HFFc6 (cell line): Measurements from ENCODE around the gene CSGALNACT2. TPM values are rescaled to one million over a fixed set of nuclear protein-coding genes. Genes with fewer than 3 reads are reported as not detected.
A peak's percentile ranks its signal among the peaks of the same experiment; 100 is the strongest.
"Not testable (repeated sequence)": the region's sequence is repeated elsewhere in the genome, so short reads cannot be mapped to it uniquely, and the experiment has no call there.

Experiments
- DNase-seq: peaks from one replicate; pipeline ENCODE4 v3.0.0-alpha.2; 2018
- H3K27ac Mint-ChIP-seq: 2 replicates; pipeline ENCODE4 v1.8.0; 2020; ENCODE audit warnings: mild to moderate bottlenecking, mixed read lengths
- H3K27me3 Mint-ChIP-seq: 2 replicates; pipeline ENCODE4 v1.8.0; 2021; ENCODE audit warnings: mild to moderate bottlenecking, moderate library complexity, mixed read lengths; ENCODE audit not compliant: insufficient read depth
- H3K36me3 Mint-ChIP-seq: 2 replicates; pipeline ENCODE4 v1.8.0; 2021; ENCODE audit warnings: low read depth, mixed read lengths
- H3K4me1 Mint-ChIP-seq: 2 replicates; pipeline ENCODE4 v1.8.0; 2020; ENCODE audit warnings: low read depth, mixed read lengths
- H3K4me3 Mint-ChIP-seq: 2 replicates; pipeline ENCODE4 v1.8.0; 2020; ENCODE audit warnings: mild to moderate bottlenecking, moderate library complexity, mixed read lengths
- H3K9me3 Mint-ChIP-seq: 2 replicates; pipeline ENCODE4 v1.8.0; 2020; ENCODE audit warnings: mild to moderate bottlenecking, mixed read lengths
- CTCF ChIP-seq: fragments of 200-600 bp; sonication (generic); IDR thresholded peaks from 2 replicates; pipeline ENCODE4 v1.5.0; 2021; ENCODE audit warnings: antibody characterized with exemption, mild to moderate bottlenecking
- total RNA-seq, 6 experiments: library from RNA; stranded (reverse); fragmentation: NEBNext Ultra II Directional; extraction: Animal tissue kit (Norgen Biotek cat#: 25700); gene quantifications; 2 replicates in 1 of 6; 3 replicates in 5 of 6; pipeline ENCODE4 v1.2.3, GENCODE V29; 2021

The CSGALNACT2 gene
- total RNA-seq, 6 experiments from 2014 or later: 18.0 to 20.8 (median 18.6) TPM

- H3K4me3 Mint-ChIP-seq: no peak overlapping the region
- H3K27ac Mint-ChIP-seq: no peak overlapping the region
- peaks cover 9% of the 10 kb centered on the region for H3K27me3 Mint-ChIP-seq
Measured at GRCh38 chr10:43141421-43141820, 3.2 kb downstream of the CSGALNACT2 start.

GRCh38 chr10:43145311-43145710 lies 7.1 kb downstream of the CSGALNACT2 start:
- H3K4me3 Mint-ChIP-seq: no peak overlapping the region
- no peak for TF ChIP-seq CTCF
- H3K4me1 Mint-ChIP-seq: peaks cover 48% of the 10 kb centered on the region
- H3K27me3 Mint-ChIP-seq: peaks cover 2% of the 10 kb centered on the region
- H3K36me3 Mint-ChIP-seq: peaks cover 24% of the 10 kb centered on the region
- H3K27ac Mint-ChIP-seq: no peak overlapping the region
- no peak for DNase-seq
- peaks cover 5% of the 10 kb centered on the region for H3K9me3 Mint-ChIP-seq

More at GRCh38 chr10:43141421-43141820, 3.2 kb downstream of the CSGALNACT2 start:
- DNase-seq: no peak
- Mint-ChIP-seq H3K9me3 (no peaks in the 10 kb centered on the region), H3K4me1 (peaks cover 55% of the 10 kb centered on the region), H3K36me3 (peaks cover 5% of the 10 kb centered on the region)
- TF ChIP-seq CTCF: no peak

GRCh38 chr10:43145936-43146335 lies 7.7 kb downstream of the CSGALNACT2 start:
- Mint-ChIP-seq H3K4me1 (peaks cover 46% of the 10 kb centered on the region), H3K36me3 (peaks cover 24% of the 10 kb centered on the region)
- H3K4me3 Mint-ChIP-seq, H3K9me3 Mint-ChIP-seq, DNase-seq, H3K27me3 Mint-ChIP-seq, H3K27ac Mint-ChIP-seq: not testable (repeated sequence)

- Mint-ChIP-seq H3K27me3 (peaks cover 2% of the 10 kb centered on the region), H3K4me1 (peaks cover 57% of the 10 kb centered on the region), H3K4me3 (peak overlapping the region; percentile 25; the same call in 1 of the 2 replicates), H3K9me3 (peaks cover 5% of the 10 kb centered on the region), H3K27ac (no peak overlapping the region; the same call in 1 of the 2 replicates), H3K36me3 (peaks cover 20% of the 10 kb centered on the region)
- TF ChIP-seq CTCF: no peak
- no peak for DNase-seq
Measured at GRCh38 chr10:43151371-43151770, 13.1 kb downstream of the CSGALNACT2 start.

- Mint-ChIP-seq H3K9me3 (no peaks in the 10 kb centered on the region; the same call in 1 of the 2 replicates), H3K4me3 (no peak overlapping the region), H3K4me1 (peaks cover 52% of the 10 kb centered on the region), H3K27me3 (peaks cover 2% of the 10 kb centered on the region; the same call in 1 of the 2 replicates), H3K36me3 (peaks cover 2% of the 10 kb centered on the region), H3K27ac (no peak overlapping the region)
- TF ChIP-seq CTCF: no peak
- no peak for DNase-seq
Measured at GRCh38 chr10:43153901-43154300, 15.7 kb downstream of the CSGALNACT2 start.

GRCh38 chr10:43155221-43155620 lies 17.0 kb downstream of the CSGALNACT2 start:
- H3K9me3 Mint-ChIP-seq: no peaks in the 10 kb centered on the region
- H3K4me3 Mint-ChIP-seq: no peak overlapping the region
- no peak for DNase-seq
- TF ChIP-seq CTCF: no peak
- no peaks in the 10 kb centered on the region; the same call in none of the 2 replicates for H3K36me3 Mint-ChIP-seq
- H3K27me3 Mint-ChIP-seq: no peaks in the 10 kb centered on the region
- H3K27ac Mint-ChIP-seq: no peak overlapping the region; the same call in 1 of the 2 replicates
- H3K4me1 Mint-ChIP-seq: peaks cover 61% of the 10 kb centered on the region
